ENCODE measurements around the gene C1QL4.
"Not testable (repeated sequence)": the region's sequence is repeated elsewhere in the genome, so short reads cannot be mapped to it uniquely, and the experiment has no call there.

The C1QL4 gene

GRCh38 chr12:49283541-49284429, 53.2 kb downstream of the C1QL4 start:
- DNase-seq (ENCODE audit: low read depth) = no peak
- TF ChIP-seq, protein P1, sequence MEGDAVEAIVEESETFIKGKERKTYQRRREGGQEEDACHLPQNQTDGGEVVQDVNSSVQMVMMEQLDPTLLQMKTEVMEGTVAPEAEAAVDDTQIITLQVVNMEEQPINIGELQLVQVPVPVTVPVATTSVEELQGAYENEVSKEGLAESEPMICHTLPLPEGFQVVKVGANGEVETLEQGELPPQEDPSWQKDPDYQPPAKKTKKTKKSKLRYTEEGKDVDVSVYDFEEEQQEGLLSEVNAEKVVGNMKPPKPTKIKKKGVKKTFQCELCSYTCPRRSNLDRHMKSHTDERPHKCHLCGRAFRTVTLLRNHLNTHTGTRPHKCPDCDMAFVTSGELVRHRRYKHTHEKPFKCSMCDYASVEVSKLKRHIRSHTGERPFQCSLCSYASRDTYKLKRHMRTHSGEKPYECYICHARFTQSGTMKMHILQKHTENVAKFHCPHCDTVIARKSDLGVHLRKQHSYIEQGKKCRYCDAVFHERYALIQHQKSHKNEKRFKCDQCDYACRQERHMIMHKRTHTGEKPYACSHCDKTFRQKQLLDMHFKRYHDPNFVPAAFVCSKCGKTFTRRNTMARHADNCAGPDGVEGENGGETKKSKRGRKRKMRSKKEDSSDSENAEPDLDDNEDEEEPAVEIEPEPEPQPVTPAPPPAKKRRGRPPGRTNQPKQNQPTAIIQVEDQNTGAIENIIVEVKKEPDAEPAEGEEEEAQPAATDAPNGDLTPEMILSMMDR (IDR thresholded peaks at IDR 0.05; ENCODE audit: low read depth, low read length, missing control alignments) = no peak

GRCh38 chr12:49282740-49283375, 54.1 kb downstream of the C1QL4 start:
- H3K4me3 ChIP-seq (ENCODE audit: low read depth, low read length); DNase-seq (ENCODE audit: low read depth): not testable (repeated sequence)

More at GRCh38 chr12:49283541-49284429, 53.2 kb downstream of the C1QL4 start:
- no peak overlapping the region for H3K4me3 ChIP-seq (ENCODE audit: low read depth, low read length)
